GM21717 (cell line): ENCODE measurements around the gene LOXL1.
"Not testable (repeated sequence)": the region's sequence is repeated elsewhere in the genome, so short reads cannot be mapped to it uniquely, and the experiment has no call there.

Experiments
- ATAC-seq: cut with Tn5 transposase; IDR thresholded peaks from one replicate; pipeline ENCODE4 v1.9.1; 2021; ENCODE audit warnings: mild to moderate bottlenecking, moderate library complexity; ENCODE audit not compliant: unreplicated experiment

The LOXL1 gene

DNA sequence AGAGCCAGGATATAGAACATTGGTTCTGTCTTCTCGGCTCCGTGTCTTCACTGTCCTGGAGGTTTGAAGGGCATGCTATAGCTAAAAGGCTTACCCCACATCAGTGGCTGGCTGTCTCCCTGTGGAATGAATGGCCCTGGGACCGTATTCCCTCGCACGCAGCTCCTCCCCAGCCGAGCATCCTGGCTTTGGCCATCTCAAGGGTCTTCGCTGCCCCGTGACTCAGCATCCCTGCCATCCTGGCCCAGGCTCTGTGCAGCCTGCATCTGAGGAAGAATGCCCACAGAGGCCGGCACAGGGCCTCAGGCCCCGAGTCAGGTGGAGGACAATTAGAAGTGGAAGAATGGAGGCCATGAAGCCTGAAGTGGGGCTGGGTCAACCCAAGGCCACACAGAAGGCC, 11.0 kb downstream of the LOXL1 start:
- ATAC-seq: no peak

DNA sequence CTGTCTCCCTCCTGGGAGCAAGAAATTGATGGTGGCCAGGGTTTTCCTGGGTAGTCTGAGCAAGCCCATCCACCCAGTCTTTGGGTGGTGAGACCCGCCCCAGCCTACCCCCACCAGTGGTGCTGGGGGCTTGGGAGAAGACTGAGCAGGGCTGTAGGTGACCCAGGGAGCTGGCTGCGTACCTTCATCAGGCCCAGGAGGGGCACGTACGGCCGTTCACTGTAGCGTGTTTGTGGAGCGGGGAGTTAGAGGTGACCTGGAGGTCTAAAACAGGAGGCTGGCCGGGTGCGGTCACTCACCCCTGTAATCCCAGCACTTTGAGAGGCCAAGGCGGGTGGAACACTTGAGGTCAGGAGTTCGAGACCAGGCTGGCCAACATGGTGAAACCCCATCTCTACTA, 11.5 kb downstream of the LOXL1 start:
- no peak for ATAC-seq

GRCh38 chr15:73938516-73938915, 12.3 kb downstream of the LOXL1 start:
- ATAC-seq: not testable (repeated sequence)

- ATAC-seq: no peak
Measured at GRCh38 chr15:73939138-73939537, 12.9 kb downstream of the LOXL1 start.

DNA sequence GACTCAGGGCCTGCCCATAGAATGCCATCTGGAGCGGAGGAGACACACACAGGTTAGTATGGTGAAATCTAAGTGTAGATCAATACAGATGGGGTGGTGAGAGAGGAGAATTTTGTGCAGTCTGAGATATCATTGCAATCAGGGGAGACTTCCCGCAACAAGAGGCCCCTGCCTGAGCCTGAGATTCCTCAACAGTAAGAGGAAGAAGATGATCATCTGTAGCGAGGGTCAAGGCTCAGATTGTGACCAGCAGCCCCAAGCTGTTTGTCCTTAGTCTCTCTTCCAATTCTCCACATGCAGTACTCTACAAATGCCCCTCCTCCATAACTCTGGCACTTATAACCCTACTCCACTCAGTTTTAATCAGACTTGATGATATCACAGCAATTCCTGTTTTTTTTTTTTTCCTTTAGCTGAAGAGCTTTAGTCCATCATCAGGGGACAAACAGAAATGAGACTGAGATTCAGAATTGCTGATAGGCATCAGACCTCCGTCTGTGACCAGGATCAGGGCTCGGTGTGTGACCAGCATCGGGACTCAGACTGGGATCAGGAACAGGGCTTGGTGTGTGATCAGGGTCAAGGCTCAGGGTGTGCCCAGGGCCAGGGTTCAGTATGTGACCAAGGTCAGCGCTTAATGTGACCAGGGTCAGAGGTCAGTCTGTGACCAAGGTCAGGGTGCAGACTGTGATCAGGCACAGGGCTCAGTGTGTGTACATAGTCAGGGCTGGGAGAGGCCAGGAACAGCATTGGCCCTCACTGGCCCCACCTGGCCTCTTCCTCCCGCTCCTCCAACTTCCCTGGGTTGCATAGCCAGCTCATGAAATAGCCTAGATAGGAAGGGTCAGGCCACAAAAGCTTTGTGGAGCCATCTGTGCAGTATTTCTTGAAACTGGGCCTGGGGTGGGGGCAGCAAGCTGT, 14.1 kb downstream of the LOXL1 start:
- ATAC-seq: no peak

GRCh38 chr15:73941044-73941443, 14.8 kb downstream of the LOXL1 start:
- ATAC-seq: no peak

GRCh38 chr15:73941449-73941848, 15.2 kb downstream of the LOXL1 start:
- ATAC-seq: no peak

DNA sequence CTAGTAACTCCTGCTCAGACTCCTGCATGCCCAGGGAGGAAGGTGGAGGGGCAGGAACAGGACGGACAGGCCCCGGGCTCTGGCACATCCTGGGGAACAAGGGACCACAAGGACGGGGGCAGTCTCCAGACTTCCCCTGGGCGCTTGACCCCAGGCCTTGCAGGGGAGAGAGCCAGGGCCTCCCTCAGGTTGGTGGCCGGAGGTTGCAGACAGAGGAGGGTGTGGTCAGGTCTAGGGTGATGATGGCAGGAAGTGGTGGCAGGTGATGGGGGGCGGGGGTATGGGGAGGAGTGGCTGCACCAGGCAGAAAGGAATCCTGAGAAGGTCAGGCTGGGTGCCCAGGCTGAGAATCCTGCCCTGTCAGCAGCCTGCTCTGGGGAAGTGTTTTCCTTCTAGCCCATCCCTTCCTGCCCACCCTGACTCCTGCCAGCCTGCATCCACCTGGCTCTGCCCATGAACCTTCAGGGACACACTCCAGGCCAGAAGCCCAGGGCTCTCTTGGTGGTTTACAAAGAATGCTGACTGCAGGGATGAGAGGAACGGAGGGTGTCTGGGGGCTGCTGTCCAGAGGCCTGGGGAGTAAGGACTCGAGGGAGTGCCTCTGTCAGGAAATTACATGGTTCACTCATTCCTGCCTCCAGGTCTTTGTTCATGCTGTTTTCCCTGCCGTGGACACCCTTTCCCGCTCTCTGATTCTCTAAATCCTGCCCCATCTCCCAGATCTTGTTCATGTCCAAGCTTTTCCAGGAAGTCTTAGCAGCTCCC, 15.8 kb downstream of the LOXL1 start:
- no peak for ATAC-seq

DNA sequence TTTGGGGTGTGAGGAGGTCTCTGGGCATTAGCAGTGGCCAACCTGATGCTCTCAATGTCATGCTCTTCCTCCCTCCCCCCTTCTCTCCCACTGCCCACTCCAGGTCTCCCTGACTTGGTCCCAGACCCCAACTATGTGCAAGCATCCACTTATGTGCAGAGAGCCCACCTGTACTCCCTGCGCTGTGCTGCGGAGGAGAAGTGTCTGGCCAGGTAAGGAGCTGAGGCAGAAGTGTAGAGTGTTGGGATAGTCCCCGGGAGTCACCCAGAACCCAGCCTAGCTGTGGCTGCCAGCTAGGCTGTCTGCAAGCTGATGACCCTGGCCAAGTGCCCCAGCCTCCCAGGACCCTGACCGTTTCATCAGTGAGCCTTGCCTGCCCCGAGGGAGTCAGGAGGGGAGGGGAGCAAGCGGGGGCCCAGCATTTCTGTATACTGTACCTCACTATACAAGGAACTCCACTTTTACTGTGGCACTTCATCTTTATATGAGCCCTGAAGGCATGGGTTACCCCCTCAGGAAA, 16.5 kb downstream of the LOXL1 start:
- ATAC-seq: no peak

GRCh38 chr15:73944161-73945129, 18.2 kb downstream of the LOXL1 start:
- no peak for ATAC-seq

- no peak for ATAC-seq
Measured at GRCh38 chr15:73945130-73945508, 18.9 kb downstream of the LOXL1 start.

GRCh38 chr15:73946046-73946721, 19.9 kb downstream of the LOXL1 start:
- no peak for ATAC-seq

DNA sequence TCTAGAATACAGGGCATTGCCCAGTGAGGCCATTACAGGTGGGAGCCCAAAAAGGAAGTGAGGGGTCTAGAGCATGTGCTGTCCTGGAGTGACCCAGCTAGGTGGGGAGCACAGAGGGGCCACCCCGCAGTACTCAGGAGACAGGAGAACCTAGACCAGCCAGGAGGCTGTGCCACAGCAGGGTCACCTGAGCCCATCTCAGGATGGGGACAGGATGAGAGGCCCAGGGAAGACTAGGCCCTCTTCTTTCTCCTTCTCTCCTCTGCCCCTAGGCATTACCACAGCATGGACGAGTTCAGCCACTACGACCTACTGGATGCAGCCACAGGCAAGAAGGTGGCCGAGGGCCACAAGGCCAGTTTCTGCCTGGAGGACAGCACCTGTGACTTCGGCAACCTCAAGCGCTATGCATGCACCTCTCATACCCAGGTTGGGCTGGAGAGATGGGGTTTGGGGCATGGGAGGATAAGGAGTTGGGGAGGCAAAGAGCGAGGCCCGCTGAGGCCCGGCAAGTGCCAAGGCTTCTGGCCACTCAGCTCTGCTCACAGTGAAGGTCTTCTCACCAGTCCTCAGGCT, 20.6 kb downstream of the LOXL1 start:
- no peak for ATAC-seq

- no peak for ATAC-seq
Measured at GRCh38 chr15:73947651-73948050, 21.4 kb downstream of the LOXL1 start.

DNA sequence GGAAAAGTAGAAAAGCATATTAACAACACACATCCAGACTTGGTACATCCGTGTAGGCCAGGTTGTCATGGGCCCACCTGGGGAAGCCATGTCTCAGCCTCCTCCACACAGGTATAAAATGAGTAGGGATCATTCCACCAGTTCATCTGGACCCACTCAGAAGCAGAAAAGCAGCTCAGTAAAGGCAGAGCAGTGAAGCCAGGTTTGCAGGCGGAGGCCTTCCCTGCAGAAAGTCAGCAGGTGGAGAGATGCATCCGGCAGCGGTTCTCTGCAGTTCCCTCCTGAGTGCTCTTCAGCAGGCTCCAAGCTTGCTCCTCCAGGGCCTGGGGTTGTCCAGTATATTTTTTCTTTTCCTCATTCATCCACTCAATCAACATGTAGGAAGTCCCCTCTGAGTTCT, 22.1 kb downstream of the LOXL1 start:
- no peak for ATAC-seq

- no peak for ATAC-seq
Measured at GRCh38 chr15:73948982-73949381, 22.7 kb downstream of the LOXL1 start.

- ATAC-seq: no peak
Measured at GRCh38 chr15:73949496-73949895, 23.2 kb downstream of the LOXL1 start.

GRCh38 chr15:73950479-73950830, 24.2 kb downstream of the LOXL1 start:
- ATAC-seq: no peak

GRCh38 chr15:73950831-73951561, 24.7 kb downstream of the LOXL1 start:
- no peak for ATAC-seq
